ENCODE measurements around the gene NIPAL1. TPM values are rescaled to one million over a fixed set of nuclear protein-coding genes. Genes with fewer than 3 reads are reported as not detected.

NIPAL1 gene
- total and polyA plus RNA-seq, 4 donors, result 1.0 to 2.8 (median 1.7) TPM

Other genes with a start within 250 kb of the NIPAL1 start
- 1 to 10 TPM; 1.4 to 1.7 TPM for gene CORIN, start 178.7 kb upstream of the NIPAL1 start, total RNA-seq
- 1 to 10 TPM; 1.8 to 1.9 TPM for gene CORIN, start 178.7 kb upstream of the NIPAL1 start, polyA plus RNA-seq (ENCODE audit: insufficient read length in 2 of 2)
- 10 to 100 TPM; 13.3 to 19.9 TPM for gene NFXL1, start 102.2 kb upstream of the NIPAL1 start, total RNA-seq
- gene NFXL1, start 102.2 kb upstream of the NIPAL1 start, polyA plus RNA-seq (ENCODE audit: insufficient read length in 2 of 2), result 10 to 100 TPM; 12.7 to 14.3 TPM
- 1 to 10 TPM in 1 of 2 donors, under 1 TPM in 1; 0.61 to 1.1 TPM for gene CNGA1, start 91 bp upstream of the NIPAL1 start, total RNA-seq
- under 1 TPM; 0.06 to 0.49 TPM for gene CNGA1, start 91 bp upstream of the NIPAL1 start, polyA plus RNA-seq (ENCODE audit: insufficient read length in 2 of 2)
- gene TXK, start 117.5 kb downstream of the NIPAL1 start, total RNA-seq, result 1 to 10 TPM in 1 of 2 donors, under 1 TPM in 1; 0.72 to 2.3 TPM
- gene TXK, start 117.5 kb downstream of the NIPAL1 start, polyA plus RNA-seq (ENCODE audit: insufficient read length in 2 of 2), result 1 to 10 TPM in 1 of 2 donors, under 1 TPM in 1; 0.35 to 1.7 TPM

All from spinal cord (tissue), 4 donors.